GM12878 (cell line): ENCODE measurements around the gene USF1. TPM values are rescaled to one million over a fixed set of nuclear protein-coding genes. Genes with fewer than 3 reads are reported as not detected.

Experiments used
- ATAC-seq: fragments of 200-7000 bp; cut with Tn5 transposase; 3 replicates; pipeline ENCODE4 v1.9.1; 2020; ENCODE audit warnings: mild to moderate bottlenecking, moderate library complexity
- BruUV-seq: library from RNA; stranded (reverse); fragments of 400-500 nt; replicated peaks from 2 replicates; lab custom pipeline; 2021; lab: Mats Ljungman, UMichigan
- CTCF ChIA-PET: fragments of 300-600 bp; sonication (Branson Sonifier 250); formaldehyde crosslinking; extraction: SDS; loops from one replicate; lab custom pipeline; 2021; ENCODE audit warnings: inconsistent platforms; lab: Yijun Ruan, JAX
- POLR2A ChIA-PET: fragments of 350-600 bp; formaldehyde crosslinking; extraction: SDS; loops from one replicate; lab custom pipeline; 2021; ENCODE audit warnings: inconsistent platforms; lab: Charles Lee
- RAD21 ChIA-PET: fragments of 300-600 bp; sonication (Branson Sonifier 250); formaldehyde crosslinking; loops from one replicate; lab custom pipeline; 2023; ENCODE audit warnings: antibody characterized with exemption; ENCODE audit not compliant: unreplicated experiment; lab: Charles Lee
- SMC1A ChIA-PET: fragments of 300-600 bp; sonication (Branson Sonifier 250); formaldehyde crosslinking; loops from one replicate; lab custom pipeline; 2023; ENCODE audit not compliant: unreplicated experiment, uncharacterized antibody; lab: Charles Lee
- DNase-seq: peaks from one replicate; pipeline ENCODE4 v3.0.0-alpha.2; 2011; ENCODE audit warnings: low read depth, low spot score
- FAIRE-seq: peaks from 3 replicates; lab custom pipeline; 2011; peaks lifted over from hg19 to GRCh38; lab: Jason Lieb, UNC
- H2AFZ ChIP-seq: 2 replicates; pipeline ENCODE4 v1.6.0; 2011; ENCODE audit warnings: low read depth, low read length, control low read depth; ENCODE audit not compliant: control insufficient read depth
- H3K27ac ChIP-seq: 2 replicates; pipeline ENCODE4 v1.5.1; 2011; ENCODE audit warnings: control low read depth; ENCODE audit not compliant: control insufficient read depth, insufficient read depth
- H3K27me3 ChIP-seq, 2 experiments: replicated peaks in 1 of 2; 2 replicates each; pipeline versions ENCODE4 v1.6.0 to v1.6.1; 2011; ENCODE audit warnings: low read length in 1 of 2; ENCODE audit not compliant: control insufficient read depth in 2 of 2, insufficient read depth in 2 of 2
- H3K36me3 ChIP-seq, 2 experiments: 2 replicates each; pipeline ENCODE4 v1.5.1; 2011; ENCODE audit warnings: low read length in 1 of 2; ENCODE audit not compliant: control insufficient read depth in 2 of 2, insufficient read depth in 2 of 2
- H3K4me1 ChIP-seq: 2 replicates; pipeline ENCODE4 v1.6.1; 2011; ENCODE audit warnings: mild to moderate bottlenecking, low read length, moderate library complexity, mixed read lengths; ENCODE audit not compliant: control insufficient read depth, insufficient read depth
- H3K4me2 ChIP-seq: 2 replicates; pipeline ENCODE4 v1.6.0; 2011; ENCODE audit warnings: control low read depth; ENCODE audit not compliant: control insufficient read depth, insufficient read depth
- H3K4me3 ChIP-seq: fragments of 200-600 bp; sonication (generic); 2 replicates; pipeline ENCODE4 v1.5.1; 2016
- H3K79me2 ChIP-seq: 2 replicates; pipeline ENCODE4 v1.6.0; 2011; ENCODE audit warnings: low read length; ENCODE audit not compliant: control insufficient read depth, insufficient read depth
- H3K9ac ChIP-seq: 2 replicates; pipeline ENCODE4 v1.8.0; 2011; ENCODE audit warnings: low read length, control low read depth, mixed read lengths; ENCODE audit not compliant: control insufficient read depth, insufficient read depth
- H3K9me3 ChIP-seq: replicated peaks from 3 replicates; pipeline ENCODE4 v1.5.1; 2011; ENCODE audit warnings: mild to moderate bottlenecking, low read length; ENCODE audit not compliant: control insufficient read depth, insufficient read depth
- H4K20me1 ChIP-seq: 2 replicates; pipeline ENCODE4 v1.6.0; 2011; ENCODE audit not compliant: control insufficient read depth, insufficient read depth
- CEBPZ ChIP-seq: fragments of 150-350 bp; IDR thresholded peaks from 2 replicates; pipeline ENCODE4 v1.6.1; 2016; ENCODE audit warnings: low read depth, low read length
- DPF2 ChIP-seq: fragments of 450-650 bp; IDR thresholded peaks from 2 replicates; pipeline ENCODE4 v1.6.1; 2017; ENCODE audit warnings: mild to moderate bottlenecking
- IRF4 ChIP-seq: IDR thresholded peaks from 2 replicates; pipeline ENCODE4 v1.6.1; 2011; ENCODE audit warnings: low read depth, low read length
- PML ChIP-seq: IDR thresholded peaks from 2 replicates; pipeline ENCODE4 v1.6.1; 2012; ENCODE audit warnings: low read length, inconsistent platforms
- SREBF2 ChIP-seq: IDR thresholded peaks from 2 replicates; pipeline ENCODE4 v1.6.1; 2012; ENCODE audit warnings: mild to moderate bottlenecking, low read length
- SRF ChIP-seq, 2 experiments: IDR thresholded peaks; 2 replicates each; pipeline ENCODE4 v1.6.1; 2011; ENCODE audit warnings: low read depth in 2 of 2, low read length in 2 of 2, mild to moderate bottlenecking in 1 of 2, moderate library complexity in 1 of 2
- USF1 ChIP-seq: IDR thresholded peaks from 2 replicates; pipeline ENCODE4 v1.6.1; 2011; ENCODE audit warnings: borderline replicate concordance, low read depth, mild to moderate bottlenecking, moderate library complexity, mixed read lengths, low read length; ENCODE audit not compliant: insufficient read depth; ENCODE audit errors: extremely low read length
- ZBTB11 ChIP-seq: fragments of 450-650 bp; formaldehyde crosslinking; IDR thresholded peaks from 2 replicates; pipeline ENCODE4 v1.5.0; 2022; ENCODE audit warnings: mild to moderate bottlenecking, missing genetic modification characterization
- ZZZ3 ChIP-seq: IDR thresholded peaks from 2 replicates; pipeline ENCODE4 v1.6.1; 2011; ENCODE audit warnings: low read depth; ENCODE audit not compliant: control insufficient read depth, insufficient read length
- WGBS: methylation state at CpG from one replicate; pipeline ENCODE4 v1.1.6; 2016; ENCODE audit warnings: low lambda C conversion rate; ENCODE audit not compliant: insufficient replicate concordance, insufficient coverage; ENCODE audit errors: missing lambda C conversion rate; 5-methylcytosine and 5-hydroxymethylcytosine counted together
- in situ Hi-C: fragments of 300-500 bp; cut with MboI; formaldehyde crosslinking; loops from 9 replicates; pipeline ENCODE4 v1.14.3; 2018; ENCODE audit warnings: mixed read lengths
- intact Hi-C: fragments of 100-400 bp; cut with micrococcal nuclease; formaldehyde crosslinking; loops from one replicate; pipeline ENCODE4 v1.14.2; 2022; ENCODE audit not compliant: unreplicated experiment
- polyA plus RNA-seq, 11 experiments: library from polyadenylated mRNA; depleted of rRNA in 4 of 11; unstranded in 6 of 11; stranded (reverse) in 5 of 11; fragments of >200 nt; fragmentation: Nextera tagmentation in 4 of 11; fragmentation: Illumina TruSeq in 1 of 11; extraction: Ambion mirVana in 4 of 11; extraction: Trizol in 1 of 11; gene quantifications; 1 replicate in 1 of 11; 2 replicates in 10 of 11; pipeline versions ENCODE4 v1.2.1 to v1.2.3, GENCODE V29; 2011 to 2016; ENCODE audit warnings: inconsistent platforms in 2 of 11, missing spikeins in 2 of 11, low read depth in 1 of 11
- total RNA-seq, 4 experiments: library from RNA; depleted of rRNA in 3 of 4; stranded (reverse); fragments of >200 nt in 3 of 4; fragmentation: Illumina TruSeq in 1 of 4; extraction: Trizol in 1 of 4; gene quantifications; 2 replicates each; pipeline versions ENCODE4 v1.2.1 to v1.2.3, GENCODE V29; 2013 to 2021

Gene USF1
- total and polyA plus RNA-seq, 10 of the 15 experiments (the other 5 are each of a cell fraction or from before 2014, with no cell fraction given), result 9.4 to 92.1 (median 53.5) TPM

- FAIRE-seq (no peak), DNase-seq (no peak), ATAC-seq (no peak)
- TF ChIP-seq DPF2, result no peak
- ChIA-PET RAD21 (interaction anchor here (0.9 kb wide), 1 partner anchor 382 kb away, joined by 3 read pairs; no protein-coding TSS in a partner anchor), POLR2A (no interaction called here), SMC1A (interaction anchor here (1.0 to 2.7 kb wide), 2 partner anchors 10 to 17 kb away, joined by 3 to 8 read pairs; partner anchors contain the start of gene ARHGAP30), CTCF (interaction anchor here (0.9 to 1.2 kb wide), 2 partner anchors 15 to 66 kb away, joined by 3 to 6 read pairs; partner anchors contain the start of gene F11R)
- H3K79me2 ChIP-seq, result no peaks in the 10 kb centered on the region
- no TSS peak for BruUV-seq
- no peak overlapping the region for H2AFZ ChIP-seq
- no peak overlapping the region for H3K9ac ChIP-seq
- H3K36me3 ChIP-seq, result no peaks in the 10 kb centered on the region
- H3K4me2 ChIP-seq, result no peak overlapping the region
- H3K27ac ChIP-seq, result no peak overlapping the region
- WGBS, result 43% methylated on average over 3 of the region's 4 CpGs
- H3K4me1 ChIP-seq, result no peaks in the 10 kb centered on the region
- intact Hi-C loops, result no loop called here
- no peak overlapping the region for H3K4me3 ChIP-seq
- in situ Hi-C loops, result no loop called here
- H4K20me1 ChIP-seq, result no peaks in the 10 kb centered on the region
- no peaks in the 10 kb centered on the region for H3K9me3 ChIP-seq
- H3K27me3 ChIP-seq, result no peaks in the 10 kb centered on the region
Observed at GRCh38 chr1:161086457-161086856, 40.7 kb upstream of the USF1 start.

- SMC1A ChIA-PET, result interaction anchor here (1.1 to 2.7 kb wide), 3 partner anchors 8 to 175 kb away, joined by 3 to 8 read pairs (median 3); no protein-coding TSS in a partner anchor
- 42% methylated on average over 2 of the region's 2 CpGs for WGBS
- Histone ChIP-seq H3K9ac (no peak overlapping the region), H3K79me2 (no peaks in the 10 kb centered on the region), H3K4me1 (no peaks in the 10 kb centered on the region; the same call in 1 of the 2 replicates), H3K4me3 (no peak overlapping the region), H3K9me3 (no peaks in the 10 kb centered on the region), H2AFZ (no peak overlapping the region), H4K20me1 (no peaks in the 10 kb centered on the region), H3K4me2 (no peak overlapping the region), H3K36me3 (no peaks in the 10 kb centered on the region), H3K27me3 (no peaks in the 10 kb centered on the region), H3K27ac (no peak overlapping the region)
- CTCF ChIA-PET, result interaction anchor here (0.9 to 1.3 kb wide), 2 partner anchors 10 to 87 kb away, joined by 4 to 5 read pairs; no protein-coding TSS in a partner anchor
- DNase-seq, result no peak
- intact Hi-C loops, result no loop called here
- ATAC-seq, result no peak
- in situ Hi-C loops, result no loop called here
- RAD21 ChIA-PET, result interaction anchor here (1.4 kb wide), 1 partner anchor 14 kb away, joined by 3 read pairs; no protein-coding TSS in a partner anchor
- BruUV-seq, result no TSS peak
- FAIRE-seq, result no peak
- POLR2A ChIA-PET, result no interaction called here
- TF ChIP-seq USF1, result no peak
- TF ChIP-seq ZZZ3, result no peak
- no peak for TF ChIP-seq CEBPZ
- TF ChIP-seq ZBTB11 (CRISPR knock-in tag), result no peak
- no peak for TF ChIP-seq SREBF2
- no peak for TF ChIP-seq SRF (IDR thresholded peaks at IDR 0.05; ENCODE audit: low read depth in 2 of 2, low read length in 2 of 2)
- TF ChIP-seq PML, result no peak
- TF ChIP-seq IRF4, result no peak
Observed at GRCh38 chr1:161085165-161085564, 39.4 kb upstream of the USF1 start.
